Measurements from ENCODE around the gene TP53.

The TP53 gene

DNA sequence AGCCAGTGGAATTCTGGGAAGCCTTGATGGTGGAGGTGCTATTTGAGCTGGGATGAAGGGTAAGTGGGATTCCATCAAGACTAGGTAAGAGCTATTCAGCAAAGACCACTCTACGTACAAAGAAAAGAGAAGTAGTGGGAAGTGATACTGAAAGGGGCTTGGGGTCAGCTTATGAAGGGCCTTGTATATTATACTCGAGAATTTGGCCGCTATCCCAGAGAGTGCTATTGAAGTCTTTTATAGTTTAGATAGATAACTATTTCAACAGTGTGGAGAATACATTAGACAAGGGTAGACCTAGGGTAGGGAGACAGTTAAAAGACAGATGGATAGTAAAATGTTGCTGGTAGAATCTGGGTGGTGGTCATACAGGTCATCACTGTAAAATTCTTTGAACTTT is 40.6 kb upstream of the TP53 start:
- Histone ChIP-seq H3K9ac (ENCODE audit: low read depth, low read length, poor library complexity, severe bottlenecking) (no peak overlapping the region), H3K9me2 (replicated peaks; ENCODE audit: low read depth, low read length) (no peaks in the 10 kb centered on the region), H3F3A (ENCODE audit: low read depth) (no peaks in the 10 kb centered on the region), H2AFZ (ENCODE audit: low read length) (no peak overlapping the region), H3K4me3 (ENCODE audit: low read length, poor library complexity, severe bottlenecking) (no peak overlapping the region), H3K36me3 (ENCODE audit: insufficient read depth, low read length) (no peaks in the 10 kb centered on the region), H3K4me2 (ENCODE audit: low read depth, low read length, poor library complexity, severe bottlenecking) (no peak overlapping the region), H3K79me2 (ENCODE audit: insufficient read depth, low read length) (no peaks in the 10 kb centered on the region), H3K27me3 (ENCODE audit: insufficient read depth, low read length, poor library complexity, severe bottlenecking) (no peaks in the 10 kb centered on the region), H3K9me3 (ENCODE audit: insufficient read depth, low read depth, low read length) (no peaks in the 10 kb centered on the region), H3K4me1 (ENCODE audit: insufficient read depth, low read length, poor library complexity, severe bottlenecking) (no peaks in the 10 kb centered on the region), H4K20me1 (ENCODE audit: insufficient read depth, low read length, poor library complexity, severe bottlenecking) (no peaks in the 10 kb centered on the region)
- TF ChIP-seq EZH2phosphoT487 (IDR thresholded peaks at IDR 0.05; ENCODE audit: borderline replicate concordance): no peak
- TF ChIP-seq, protein P1, sequence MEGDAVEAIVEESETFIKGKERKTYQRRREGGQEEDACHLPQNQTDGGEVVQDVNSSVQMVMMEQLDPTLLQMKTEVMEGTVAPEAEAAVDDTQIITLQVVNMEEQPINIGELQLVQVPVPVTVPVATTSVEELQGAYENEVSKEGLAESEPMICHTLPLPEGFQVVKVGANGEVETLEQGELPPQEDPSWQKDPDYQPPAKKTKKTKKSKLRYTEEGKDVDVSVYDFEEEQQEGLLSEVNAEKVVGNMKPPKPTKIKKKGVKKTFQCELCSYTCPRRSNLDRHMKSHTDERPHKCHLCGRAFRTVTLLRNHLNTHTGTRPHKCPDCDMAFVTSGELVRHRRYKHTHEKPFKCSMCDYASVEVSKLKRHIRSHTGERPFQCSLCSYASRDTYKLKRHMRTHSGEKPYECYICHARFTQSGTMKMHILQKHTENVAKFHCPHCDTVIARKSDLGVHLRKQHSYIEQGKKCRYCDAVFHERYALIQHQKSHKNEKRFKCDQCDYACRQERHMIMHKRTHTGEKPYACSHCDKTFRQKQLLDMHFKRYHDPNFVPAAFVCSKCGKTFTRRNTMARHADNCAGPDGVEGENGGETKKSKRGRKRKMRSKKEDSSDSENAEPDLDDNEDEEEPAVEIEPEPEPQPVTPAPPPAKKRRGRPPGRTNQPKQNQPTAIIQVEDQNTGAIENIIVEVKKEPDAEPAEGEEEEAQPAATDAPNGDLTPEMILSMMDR (conservative IDR thresholded peaks at IDR 0.05; ENCODE audit: low read length): no peak

DNA sequence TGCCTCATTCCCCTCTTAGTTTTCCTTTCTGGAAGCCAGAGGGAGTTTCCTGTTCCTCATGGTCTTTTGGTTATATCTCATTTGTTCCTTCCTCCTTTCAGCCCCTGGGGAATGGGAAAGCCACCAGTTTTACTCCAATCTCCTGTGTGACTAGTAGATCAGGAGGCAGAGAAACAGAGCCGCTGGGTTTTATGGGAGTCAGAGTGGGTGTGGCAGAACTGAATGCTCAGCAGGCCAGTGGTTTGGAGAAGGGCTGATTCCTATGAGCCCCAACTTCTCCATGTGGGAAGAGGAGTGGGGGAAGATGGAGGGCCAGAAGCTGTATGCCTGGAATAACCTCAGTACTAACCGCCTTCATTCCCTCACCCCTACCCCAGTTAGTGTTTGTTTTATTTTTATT is 34.3 kb upstream of the TP53 start:
- TF ChIP-seq EZH2phosphoT487 (IDR thresholded peaks at IDR 0.05; ENCODE audit: borderline replicate concordance): no peak
- TF ChIP-seq, protein P1 (conservative IDR thresholded peaks at IDR 0.05; ENCODE audit: low read length): no peak
- Histone ChIP-seq H4K20me1 (ENCODE audit: insufficient read depth, low read length, poor library complexity, severe bottlenecking) (no peaks in the 10 kb centered on the region), H3K4me1 (ENCODE audit: insufficient read depth, low read length, poor library complexity, severe bottlenecking) (peaks cover 11% of the 10 kb centered on the region), H3K27me3 (ENCODE audit: insufficient read depth, low read length, poor library complexity, severe bottlenecking) (no peaks in the 10 kb centered on the region), H3K9me3 (ENCODE audit: insufficient read depth, low read depth, low read length) (no peaks in the 10 kb centered on the region), H3K36me3 (ENCODE audit: insufficient read depth, low read length) (no peaks in the 10 kb centered on the region), H3K79me2 (ENCODE audit: insufficient read depth, low read length) (no peaks in the 10 kb centered on the region), H3K4me2 (ENCODE audit: low read depth, low read length, poor library complexity, severe bottlenecking) (no peak overlapping the region), H3K9me2 (replicated peaks; ENCODE audit: low read depth, low read length) (no peaks in the 10 kb centered on the region), H3F3A (ENCODE audit: low read depth) (no peaks in the 10 kb centered on the region), H2AFZ (ENCODE audit: low read length) (no peak overlapping the region), H3K9ac (ENCODE audit: low read depth, low read length, poor library complexity, severe bottlenecking) (no peak overlapping the region), H3K4me3 (ENCODE audit: low read length, poor library complexity, severe bottlenecking) (no peak overlapping the region)

DNA sequence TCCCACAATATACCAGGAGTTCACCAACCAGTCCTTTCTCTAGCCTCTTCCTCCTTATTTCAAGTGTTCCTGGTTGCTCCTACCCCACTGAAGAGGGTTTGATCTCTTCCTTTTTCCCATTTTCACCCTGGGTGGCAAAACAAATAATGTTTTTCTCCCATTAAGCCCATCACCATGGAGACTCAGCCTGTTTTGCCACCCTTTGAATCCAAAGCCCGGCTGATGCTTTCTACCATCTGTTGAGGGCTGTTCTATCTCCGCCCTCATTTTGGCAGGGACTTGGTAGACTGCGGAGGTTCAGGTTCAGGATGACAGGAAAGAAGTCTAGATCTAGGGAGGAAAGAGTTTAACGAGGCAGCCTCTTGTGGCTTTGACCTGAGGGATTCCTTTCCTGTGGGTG is 32.8 kb upstream of the TP53 start:
- H3K9me2 ChIP-seq (replicated peaks; ENCODE audit: low read depth, low read length): no peaks in the 10 kb centered on the region
- no peak overlapping the region for H3K9ac ChIP-seq (ENCODE audit: low read depth, low read length, poor library complexity, severe bottlenecking)
- H3K27me3 ChIP-seq (ENCODE audit: insufficient read depth, low read length, poor library complexity, severe bottlenecking): peaks cover 6% of the 10 kb centered on the region
- no peaks in the 10 kb centered on the region for H4K20me1 ChIP-seq (ENCODE audit: insufficient read depth, low read length, poor library complexity, severe bottlenecking)
- no peaks in the 10 kb centered on the region for H3K79me2 ChIP-seq (ENCODE audit: insufficient read depth, low read length)
- H3K4me3 ChIP-seq (ENCODE audit: low read length, poor library complexity, severe bottlenecking): no peak overlapping the region
- TF ChIP-seq EZH2phosphoT487 (IDR thresholded peaks at IDR 0.05; ENCODE audit: borderline replicate concordance): no peak
- TF ChIP-seq, protein P1 (conservative IDR thresholded peaks at IDR 0.05; ENCODE audit: low read length): no peak
- no peaks in the 10 kb centered on the region for H3F3A ChIP-seq (ENCODE audit: low read depth)
- peak overlapping the region; percentile 50; the same call in 1 of the 2 replicates for H2AFZ ChIP-seq (ENCODE audit: low read length)
- peaks cover 11% of the 10 kb centered on the region for H3K4me1 ChIP-seq (ENCODE audit: insufficient read depth, low read length, poor library complexity, severe bottlenecking)
- H3K4me2 ChIP-seq (ENCODE audit: low read depth, low read length, poor library complexity, severe bottlenecking): no peak overlapping the region
- no peaks in the 10 kb centered on the region for H3K36me3 ChIP-seq (ENCODE audit: insufficient read depth, low read length)
- H3K9me3 ChIP-seq (ENCODE audit: insufficient read depth, low read depth, low read length): no peaks in the 10 kb centered on the region
